HG03342 (cell line): Measurements from ENCODE around the gene GRID1.

ENCODE experiments used
- ATAC-seq: cut with Tn5 transposase; IDR thresholded peaks from one replicate; pipeline ENCODE4 v1.9.1; 2021; ENCODE audit warnings: mild to moderate bottlenecking, moderate library complexity; ENCODE audit not compliant: unreplicated experiment

Gene GRID1

GRCh38 chr10:86366033-86366901 is at the start of gene GRID1:
GRID1 (minus strand) TSS chr10:86366795.
- ATAC-seq: peak; percentile 10

- ATAC-seq: no peak
Measured at GRCh38 chr10:86415583-86415982, 49.0 kb upstream of the GRID1 start.

- ATAC-seq: no peak
Measured at GRCh38 chr10:86415116-86415515, 48.5 kb upstream of the GRID1 start.

- ATAC-seq: peak; percentile 78
Measured at GRCh38 chr10:86413046-86413728, 46.6 kb upstream of the GRID1 start.

GRCh38 chr10:86411852-86412560 is 45.4 kb upstream of the GRID1 start:
- no peak for ATAC-seq

GRCh38 chr10:86411281-86411841 is 44.8 kb upstream of the GRID1 start:
- peak; percentile 29 for ATAC-seq

GRCh38 chr10:86410542-86411124 is 44.0 kb upstream of the GRID1 start:
- no peak for ATAC-seq

- ATAC-seq: no peak
Measured at GRCh38 chr10:86409183-86409582, 42.6 kb upstream of the GRID1 start.

GRCh38 chr10:86403183-86403797 is 36.7 kb upstream of the GRID1 start:
- no peak for ATAC-seq

GRCh38 chr10:86402283-86402941 is 35.8 kb upstream of the GRID1 start:
- ATAC-seq: no peak

- ATAC-seq: no peak
Measured at GRCh38 chr10:86401588-86402282, 35.1 kb upstream of the GRID1 start.

GRCh38 chr10:86400705-86401587 is 34.4 kb upstream of the GRID1 start:
- peak; percentile 25 for ATAC-seq

GRCh38 chr10:86399879-86400704 is 33.5 kb upstream of the GRID1 start:
- ATAC-seq: peak; percentile 91

- no peak for ATAC-seq
Measured at GRCh38 chr10:86399514-86399878, 32.9 kb upstream of the GRID1 start.

- ATAC-seq: no peak
Measured at GRCh38 chr10:86397120-86397519, 30.5 kb upstream of the GRID1 start.

GRCh38 chr10:86393862-86394455 is 27.4 kb upstream of the GRID1 start:
- no peak for ATAC-seq

GRCh38 chr10:86393362-86393761 is 26.8 kb upstream of the GRID1 start:
- ATAC-seq: no peak
